Right lobe of liver (tissue), 4 donors: ENCODE data around the gene A2M.

Experiments
- CTCF ChIP-seq, 4 donors: fragments of 200-600 bp in 3 of 4; fragments of 450-650 bp in 1 of 4; IDR thresholded peaks; one replicate each; pipeline versions ENCODE4 v1.5.1 to v1.8.0; 2016 to 2022; ENCODE audit warnings: antibody characterized with exemption in 4 of 4, mild to moderate bottlenecking in 2 of 4
- POLR2A ChIP-seq: fragments of 450-650 bp; IDR thresholded peaks from one replicate; pipeline ENCODE4 v1.6.1; 2017; ENCODE audit warnings: antibody characterized with exemption, mild to moderate bottlenecking
- donor health status: DM: no; HTN: no; CAD: no.
- donor health status: DM: no; HTN: no; CAD: no.
- donor health status: DM: no; HTN: yes; CAD: no.

DNA sequence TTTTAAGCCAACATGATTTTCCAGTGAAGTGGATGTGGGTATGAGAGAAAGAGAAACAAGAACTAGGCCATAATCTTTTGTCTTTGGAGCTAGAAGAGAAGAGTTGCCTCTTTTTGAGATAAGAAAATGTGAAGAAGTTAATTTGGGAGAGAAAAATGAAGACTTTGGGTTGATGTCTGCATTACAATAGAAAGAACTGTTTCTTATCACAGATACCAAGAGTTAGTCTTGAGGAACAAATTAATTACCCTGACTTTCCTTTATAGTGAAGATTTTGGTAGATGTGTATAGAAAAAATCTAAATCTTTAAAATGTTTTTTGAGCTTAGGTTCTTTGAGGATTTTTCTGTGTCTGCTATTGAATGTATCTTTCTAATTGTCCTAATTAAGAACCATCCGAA is 4.2 kb downstream of the A2M start:
- TF ChIP-seq CTCF (IDR thresholded peaks at IDR 0.05) (no peak), POLR2A (peak; percentile 43)
